Astrocyte (in vitro differentiated cells and primary cell): ENCODE measurements around the gene RNF26.

Source experiments
- EZH2 ChIP-seq: IDR thresholded peaks from 2 replicates; pipeline ENCODE4 v1.6.1; 2012; ENCODE audit warnings: mild to moderate bottlenecking, low read length, inconsistent platforms; ENCODE audit not compliant: insufficient read depth
- TF ChIP-seq, protein P1 (sequence below): IDR thresholded peaks from 2 replicates; pipeline ENCODE4 v1.5.1; 2011; ENCODE audit warnings: low read depth, mild to moderate bottlenecking, inconsistent platforms, low read length, moderate library complexity; ENCODE audit not compliant: insufficient read depth

GRCh38 chr11:119314726-119315125 lies 19.6 kb upstream of the RNF26 start:
- TF ChIP-seq, protein P1, sequence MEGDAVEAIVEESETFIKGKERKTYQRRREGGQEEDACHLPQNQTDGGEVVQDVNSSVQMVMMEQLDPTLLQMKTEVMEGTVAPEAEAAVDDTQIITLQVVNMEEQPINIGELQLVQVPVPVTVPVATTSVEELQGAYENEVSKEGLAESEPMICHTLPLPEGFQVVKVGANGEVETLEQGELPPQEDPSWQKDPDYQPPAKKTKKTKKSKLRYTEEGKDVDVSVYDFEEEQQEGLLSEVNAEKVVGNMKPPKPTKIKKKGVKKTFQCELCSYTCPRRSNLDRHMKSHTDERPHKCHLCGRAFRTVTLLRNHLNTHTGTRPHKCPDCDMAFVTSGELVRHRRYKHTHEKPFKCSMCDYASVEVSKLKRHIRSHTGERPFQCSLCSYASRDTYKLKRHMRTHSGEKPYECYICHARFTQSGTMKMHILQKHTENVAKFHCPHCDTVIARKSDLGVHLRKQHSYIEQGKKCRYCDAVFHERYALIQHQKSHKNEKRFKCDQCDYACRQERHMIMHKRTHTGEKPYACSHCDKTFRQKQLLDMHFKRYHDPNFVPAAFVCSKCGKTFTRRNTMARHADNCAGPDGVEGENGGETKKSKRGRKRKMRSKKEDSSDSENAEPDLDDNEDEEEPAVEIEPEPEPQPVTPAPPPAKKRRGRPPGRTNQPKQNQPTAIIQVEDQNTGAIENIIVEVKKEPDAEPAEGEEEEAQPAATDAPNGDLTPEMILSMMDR = no peak
- TF ChIP-seq EZH2 = no peak
